Inflammatory macrophage treated with lipopolysaccharide for 1 hour (primary cell): ENCODE data around the gene DESI1.
"Not testable (repeated sequence)": the region's sequence is repeated elsewhere in the genome, so short reads cannot be mapped to it uniquely, and the experiment has no call there.

ENCODE experiments used
- DNase-seq, 2 donors: peaks; one replicate each; pipeline ENCODE4 v3.0.0-alpha.2; 2020 to 2022

The DESI1 gene

GRCh38 chr22:41620589-41621098 lies at the start of gene DESI1:
TSS of gene DESI1 (minus strand) at chr22:41621043. CDS start at chr22:41620839, 204 bp downstream.
- DNase-seq = no peak

GRCh38 chr22:41668971-41669911 lies 48.4 kb upstream of the DESI1 start:
- no peak for DNase-seq

GRCh38 chr22:41664951-41665350 lies 44.1 kb upstream of the DESI1 start:
- DNase-seq = no peak

GRCh38 chr22:41664490-41664889 lies 43.6 kb upstream of the DESI1 start:
- no peak for DNase-seq

GRCh38 chr22:41663594-41663993 lies 42.8 kb upstream of the DESI1 start:
- not testable (repeated sequence) for DNase-seq

GRCh38 chr22:41661713-41662112 lies 40.9 kb upstream of the DESI1 start:
- DNase-seq = no peak

- no peak for DNase-seq
Measured at GRCh38 chr22:41661088-41661487, 40.2 kb upstream of the DESI1 start.

GRCh38 chr22:41660416-41660815 lies 39.6 kb upstream of the DESI1 start:
- DNase-seq = no peak

GRCh38 chr22:41659941-41660340 lies 39.1 kb upstream of the DESI1 start:
- no peak for DNase-seq

- no peak for DNase-seq
Measured at GRCh38 chr22:41658869-41659268, 38.0 kb upstream of the DESI1 start.

- no peak for DNase-seq
Measured at GRCh38 chr22:41657709-41658108, 36.9 kb upstream of the DESI1 start.

GRCh38 chr22:41656556-41656955 lies 35.7 kb upstream of the DESI1 start:
- no peak for DNase-seq

- DNase-seq = no peak
Measured at GRCh38 chr22:41654322-41654721, 33.5 kb upstream of the DESI1 start.

- DNase-seq = no peak
Measured at GRCh38 chr22:41650821-41651220, 30.0 kb upstream of the DESI1 start.

- DNase-seq = no peak
Measured at GRCh38 chr22:41650229-41650628, 29.4 kb upstream of the DESI1 start.

GRCh38 chr22:41648432-41648831 lies 27.6 kb upstream of the DESI1 start:
- DNase-seq = no peak

GRCh38 chr22:41647771-41648170 lies 26.9 kb upstream of the DESI1 start:
- DNase-seq = no peak

- DNase-seq = no peak
Measured at GRCh38 chr22:41642331-41643110, 21.7 kb upstream of the DESI1 start.

- DNase-seq = no peak
Measured at GRCh38 chr22:41641854-41642253, 21.0 kb upstream of the DESI1 start.

GRCh38 chr22:41638748-41639147 lies 17.9 kb upstream of the DESI1 start:
- no peak for DNase-seq

- no peak for DNase-seq
Measured at GRCh38 chr22:41638124-41638523, 17.3 kb upstream of the DESI1 start.

- not testable (repeated sequence) for DNase-seq
Measured at GRCh38 chr22:41637623-41638022, 16.8 kb upstream of the DESI1 start.

GRCh38 chr22:41636467-41636866 lies 15.6 kb upstream of the DESI1 start:
- no peak for DNase-seq

- DNase-seq = not testable (repeated sequence)
Measured at GRCh38 chr22:41634610-41635009, 13.8 kb upstream of the DESI1 start.
